SK-N-DZ (cell line): ENCODE data around the gene SLC50A1.
"Not testable (repeated sequence)": the region's sequence is repeated elsewhere in the genome, so short reads cannot be mapped to it uniquely, and the experiment has no call there.

ENCODE experiments used
- DNase-seq: peaks from one replicate; pipeline ENCODE4 v3.0.0-alpha.2; 2015; ENCODE audit warnings: low spot score

SLC50A1 gene

GRCh38 chr1:155134880-155135414 is 705 bp upstream of the SLC50A1 start:
- peak; percentile 60 for DNase-seq

- DNase-seq = no peak
Observed at GRCh38 chr1:155136748-155137147, 1.1 kb downstream of the SLC50A1 start.

GRCh38 chr1:155137154-155137949 is 1.7 kb downstream of the SLC50A1 start:
- no peak for DNase-seq

- peak; percentile 86 for DNase-seq
Observed at GRCh38 chr1:155139895-155140629, 4.4 kb downstream of the SLC50A1 start, which contains the start of gene DPM3. Gene DPM3 (minus strand): TSS chr1:155140531. CDS start chr1:155140240, 291 bp downstream.

GRCh38 chr1:155140630-155140953 is 4.9 kb downstream of the SLC50A1 start:
- no peak for DNase-seq

- no peak for DNase-seq
Observed at GRCh38 chr1:155141749-155142148, 6.1 kb downstream of the SLC50A1 start.

GRCh38 chr1:155145491-155145890 is 9.8 kb downstream of the SLC50A1 start:
- no peak for DNase-seq

GRCh38 chr1:155155996-155156643 is 20.5 kb downstream of the SLC50A1 start:
- DNase-seq = not testable (repeated sequence)

GRCh38 chr1:155158991-155159390 is 23.3 kb downstream of the SLC50A1 start:
- DNase-seq = no peak

GRCh38 chr1:155160128-155160527 is 24.5 kb downstream of the SLC50A1 start:
- no peak for DNase-seq

- DNase-seq = not testable (repeated sequence)
Observed at GRCh38 chr1:155162631-155163030, 27.0 kb downstream of the SLC50A1 start.

- DNase-seq = not testable (repeated sequence)
Observed at GRCh38 chr1:155163785-155164184, 28.1 kb downstream of the SLC50A1 start.

- DNase-seq = not testable (repeated sequence)
Observed at GRCh38 chr1:155164625-155165024, 29.0 kb downstream of the SLC50A1 start.

GRCh38 chr1:155166051-155166470 is 30.4 kb downstream of the SLC50A1 start:
- DNase-seq = no peak

GRCh38 chr1:155166471-155167165 is 31.0 kb downstream of the SLC50A1 start:
- peak; percentile 82 for DNase-seq

- peak; percentile 93 for DNase-seq
Observed at GRCh38 chr1:155167166-155168104, 31.8 kb downstream of the SLC50A1 start.

- not testable (repeated sequence) for DNase-seq
Observed at GRCh38 chr1:155168105-155168445, 32.4 kb downstream of the SLC50A1 start.

GRCh38 chr1:155168456-155169210 is 33.0 kb downstream of the SLC50A1 start:
- DNase-seq = no peak

GRCh38 chr1:155169541-155169940 is 33.9 kb downstream of the SLC50A1 start:
- DNase-seq = no peak
